Central memory CD8-positive, alpha-beta T cell (primary cell): ENCODE data around the gene CEP41.

Experiments used
- ATAC-seq: fragments of 150-1000 bp; cut with Tn5 transposase; replicated peaks from 2 replicates; pipeline ENCODE4 v1.10.0; 2022; ENCODE audit warnings: mild to moderate bottlenecking, moderate FRiP score, moderate number of reproducible peaks; ENCODE audit not compliant: poor library complexity, severe bottlenecking; ENCODE audit errors: extremely low read depth
- DNase-seq, 2 donors: peaks; one replicate each; pipeline ENCODE4 v3.0.0; 2021; ENCODE audit warnings: low spot score in 2 of 2
- H3K27ac Mint-ChIP-seq: one replicate; pipeline ENCODE4 v1.8.0; 2022; ENCODE audit warnings: low read depth, mild to moderate bottlenecking, moderate library complexity, mixed read lengths
- H3K27me3 Mint-ChIP-seq: one replicate; pipeline ENCODE4 v1.8.0; 2022; ENCODE audit warnings: mixed read lengths
- H3K36me3 Mint-ChIP-seq: one replicate; pipeline ENCODE4 v1.8.0; 2022; ENCODE audit warnings: mild to moderate bottlenecking, moderate library complexity, mixed read lengths; ENCODE audit not compliant: insufficient read depth
- H3K4me1 Mint-ChIP-seq: one replicate; pipeline ENCODE4 v1.8.0; 2022; ENCODE audit warnings: mixed read lengths
- H3K4me3 Mint-ChIP-seq: one replicate; pipeline ENCODE4 v1.8.0; 2022; ENCODE audit warnings: mild to moderate bottlenecking, moderate library complexity, mixed read lengths
- H3K9me3 Mint-ChIP-seq: one replicate; pipeline ENCODE4 v1.8.0; 2022; ENCODE audit warnings: mixed read lengths

The CEP41 gene

DNA sequence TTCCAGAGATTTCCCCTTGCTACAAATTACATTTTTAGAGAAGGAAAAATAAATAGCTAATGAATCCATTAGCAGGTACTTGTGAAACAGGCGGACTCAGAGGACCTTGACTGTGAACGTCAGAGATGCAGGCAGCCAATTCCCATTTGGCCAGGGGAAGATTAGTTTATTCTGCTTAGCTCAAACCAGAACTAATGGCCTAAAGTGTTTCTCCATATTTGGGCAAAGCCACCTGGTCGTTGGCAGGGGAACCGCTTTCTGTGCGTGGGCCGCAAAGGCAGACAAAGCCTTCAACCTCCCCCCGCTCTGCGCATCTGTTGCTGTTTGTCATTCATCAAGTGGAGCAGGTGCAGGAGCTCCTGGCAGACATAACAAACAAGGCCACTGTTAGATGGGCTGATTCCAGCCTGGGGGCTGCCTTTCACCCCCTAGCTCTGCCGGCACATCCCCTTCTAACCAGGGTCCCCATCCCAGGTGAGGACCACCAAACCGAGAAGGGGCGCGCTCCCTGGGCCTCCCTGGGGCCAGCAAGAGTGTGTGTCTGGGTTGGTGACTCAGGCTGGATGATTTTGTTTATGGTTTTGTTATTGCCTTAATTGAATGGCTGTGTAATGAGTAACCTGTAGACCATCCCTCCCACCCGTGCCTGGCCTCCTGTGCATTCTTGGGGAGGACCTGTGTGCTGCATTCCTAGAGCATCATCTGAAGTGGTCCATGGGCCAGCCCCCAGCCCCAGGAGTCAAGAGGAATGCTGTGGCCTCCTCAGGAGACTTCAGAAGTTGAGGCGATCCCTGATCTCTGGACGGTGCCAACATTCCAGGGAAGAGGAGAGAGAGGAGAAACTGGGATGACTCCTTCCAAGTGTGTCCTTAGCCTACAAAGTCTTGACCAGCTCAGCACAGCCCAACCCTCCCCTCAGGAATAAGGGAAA lies 75.0 kb downstream of the CEP41 start:
- Mint-ChIP-seq H3K4me1 (no peaks in the 10 kb centered on the region), H3K4me3 (no peak overlapping the region), H3K27me3 (peaks cover 11% of the 10 kb centered on the region), H3K9me3 (no peaks in the 10 kb centered on the region), H3K27ac (no peak overlapping the region), H3K36me3 (peaks cover 3% of the 10 kb centered on the region)
- no peak for DNase-seq
- ATAC-seq: no peak

DNA sequence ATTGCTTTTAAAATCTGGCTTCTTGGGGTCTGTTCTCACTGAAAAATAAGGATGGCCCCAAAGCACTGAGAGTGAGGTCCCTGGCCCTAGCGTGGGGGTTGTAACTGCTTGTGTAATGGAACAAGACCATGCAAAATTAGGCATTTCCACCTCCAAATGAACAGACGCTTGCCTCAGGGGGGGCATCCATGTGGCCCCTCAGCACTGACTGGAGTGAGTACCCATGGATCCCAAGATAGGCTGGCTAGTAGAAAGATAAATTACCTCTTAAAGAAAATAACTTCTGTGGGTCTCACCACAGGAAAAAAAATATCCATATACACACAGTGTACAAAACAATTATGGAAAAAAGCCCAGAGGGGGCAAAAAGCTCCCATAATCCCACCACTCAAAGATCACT lies 75.7 kb downstream of the CEP41 start:
- Mint-ChIP-seq H3K4me3 (no peak overlapping the region), H3K36me3 (peaks cover 3% of the 10 kb centered on the region), H3K4me1 (no peaks in the 10 kb centered on the region), H3K9me3 (peaks cover 7% of the 10 kb centered on the region), H3K27ac (no peak overlapping the region), H3K27me3 (peaks cover 11% of the 10 kb centered on the region)
- DNase-seq: no peak
- ATAC-seq: no peak

GRCh38 chr7:130364451-130364850 lies 76.4 kb downstream of the CEP41 start:
- Mint-ChIP-seq H3K36me3 (peaks cover 2% of the 10 kb centered on the region), H3K4me3 (no peak overlapping the region), H3K27ac (no peak overlapping the region), H3K9me3 (peaks cover 12% of the 10 kb centered on the region), H3K4me1 (no peaks in the 10 kb centered on the region), H3K27me3 (peaks cover 11% of the 10 kb centered on the region)
- no peak for ATAC-seq
- DNase-seq: no peak

GRCh38 chr7:130363026-130363847 lies 77.6 kb downstream of the CEP41 start:
- Mint-ChIP-seq H3K4me1 (no peaks in the 10 kb centered on the region), H3K27me3 (peaks cover 11% of the 10 kb centered on the region), H3K27ac (no peak overlapping the region), H3K9me3 (peaks cover 15% of the 10 kb centered on the region), H3K4me3 (no peak overlapping the region), H3K36me3 (no peaks in the 10 kb centered on the region)
- no peak for DNase-seq
- ATAC-seq: no peak

GRCh38 chr7:130362251-130362816 lies 78.5 kb downstream of the CEP41 start:
- Mint-ChIP-seq H3K27me3 (peaks cover 11% of the 10 kb centered on the region), H3K4me1 (no peaks in the 10 kb centered on the region), H3K36me3 (no peaks in the 10 kb centered on the region), H3K27ac (no peak overlapping the region), H3K4me3 (no peak overlapping the region), H3K9me3 (peaks cover 15% of the 10 kb centered on the region)
- ATAC-seq: no peak
- DNase-seq: no peak

GRCh38 chr7:130361681-130362080 lies 79.1 kb downstream of the CEP41 start:
- H3K27ac Mint-ChIP-seq: no peak overlapping the region
- no peak overlapping the region for H3K4me3 Mint-ChIP-seq
- H3K4me1 Mint-ChIP-seq: no peaks in the 10 kb centered on the region
- ATAC-seq (no peak), DNase-seq (no peak)
- peaks cover 11% of the 10 kb centered on the region for H3K27me3 Mint-ChIP-seq
- peaks cover 15% of the 10 kb centered on the region for H3K9me3 Mint-ChIP-seq
- H3K36me3 Mint-ChIP-seq: no peaks in the 10 kb centered on the region

- Mint-ChIP-seq H3K4me1 (no peaks in the 10 kb centered on the region), H3K9me3 (peaks cover 15% of the 10 kb centered on the region), H3K27ac (no peak overlapping the region), H3K27me3 (peaks cover 11% of the 10 kb centered on the region), H3K36me3 (no peaks in the 10 kb centered on the region), H3K4me3 (no peak overlapping the region)
- no peak for DNase-seq
- no peak for ATAC-seq
Observed at GRCh38 chr7:130360518-130360917, 80.3 kb downstream of the CEP41 start.

DNA sequence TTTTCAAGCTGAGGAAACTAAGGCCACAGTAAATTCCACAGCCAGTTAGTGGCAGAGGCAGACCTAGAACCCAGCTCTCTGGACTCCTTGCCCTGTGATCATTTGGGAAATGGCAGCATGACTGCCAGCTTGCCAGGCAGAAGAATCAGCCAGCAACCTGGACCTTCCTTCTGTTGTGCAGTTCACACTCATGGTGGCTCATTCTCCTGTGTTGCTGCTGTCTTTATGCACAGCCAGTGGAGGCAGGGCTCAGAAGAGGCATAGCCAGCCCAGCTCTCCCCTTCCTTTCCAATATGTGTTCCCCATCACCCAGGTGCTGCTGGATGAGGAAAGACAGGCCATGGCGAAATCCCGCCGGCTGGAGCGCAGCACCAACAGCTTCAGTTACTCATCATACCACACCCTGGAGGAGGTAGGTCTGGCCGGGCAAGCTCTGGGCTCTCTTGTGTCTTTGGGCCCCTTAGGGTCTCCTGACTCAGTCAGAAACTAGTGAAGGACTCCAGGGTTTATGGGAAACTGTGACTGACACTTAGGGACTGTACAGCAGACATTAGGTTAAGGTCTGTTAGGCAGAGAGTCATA lies 81.4 kb downstream of the CEP41 start:
- Mint-ChIP-seq H3K4me3 (no peak overlapping the region), H3K4me1 (no peaks in the 10 kb centered on the region), H3K27me3 (peaks cover 11% of the 10 kb centered on the region), H3K36me3 (no peaks in the 10 kb centered on the region), H3K27ac (no peak overlapping the region), H3K9me3 (peaks cover 15% of the 10 kb centered on the region)
- ATAC-seq (no peak), DNase-seq (no peak)

DNA sequence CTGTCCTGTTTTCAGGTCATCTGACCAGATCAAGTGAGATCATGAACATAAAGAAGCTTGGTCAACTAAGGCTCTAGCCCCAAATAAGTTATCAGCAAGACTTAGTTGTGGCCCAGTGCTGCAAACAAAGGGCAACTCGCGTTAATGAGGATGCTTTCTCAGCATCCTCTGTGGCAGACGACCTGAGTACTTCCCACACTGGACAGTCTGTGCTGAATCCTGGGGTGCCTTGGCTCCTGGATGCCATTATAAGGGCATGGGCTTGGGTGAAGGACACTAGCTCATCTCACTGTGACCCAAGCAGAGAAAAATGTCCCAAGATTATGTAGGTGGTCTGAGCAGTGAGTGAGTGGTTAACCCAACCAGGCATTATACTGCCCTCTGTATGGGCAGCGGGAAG lies 82.3 kb downstream of the CEP41 start:
- DNase-seq (no peak), ATAC-seq (no peak)
- Mint-ChIP-seq H3K27ac (no peak overlapping the region), H3K4me3 (no peak overlapping the region), H3K27me3 (peaks cover 16% of the 10 kb centered on the region), H3K4me1 (no peaks in the 10 kb centered on the region), H3K9me3 (peaks cover 15% of the 10 kb centered on the region), H3K36me3 (no peaks in the 10 kb centered on the region)

- Mint-ChIP-seq H3K4me1 (no peaks in the 10 kb centered on the region), H3K36me3 (no peaks in the 10 kb centered on the region), H3K27me3 (peaks cover 11% of the 10 kb centered on the region), H3K9me3 (peaks cover 15% of the 10 kb centered on the region), H3K27ac (no peak overlapping the region), H3K4me3 (no peak overlapping the region)
- ATAC-seq (no peak), DNase-seq (no peak)
Observed at GRCh38 chr7:130356876-130357611, 83.8 kb downstream of the CEP41 start.

DNA sequence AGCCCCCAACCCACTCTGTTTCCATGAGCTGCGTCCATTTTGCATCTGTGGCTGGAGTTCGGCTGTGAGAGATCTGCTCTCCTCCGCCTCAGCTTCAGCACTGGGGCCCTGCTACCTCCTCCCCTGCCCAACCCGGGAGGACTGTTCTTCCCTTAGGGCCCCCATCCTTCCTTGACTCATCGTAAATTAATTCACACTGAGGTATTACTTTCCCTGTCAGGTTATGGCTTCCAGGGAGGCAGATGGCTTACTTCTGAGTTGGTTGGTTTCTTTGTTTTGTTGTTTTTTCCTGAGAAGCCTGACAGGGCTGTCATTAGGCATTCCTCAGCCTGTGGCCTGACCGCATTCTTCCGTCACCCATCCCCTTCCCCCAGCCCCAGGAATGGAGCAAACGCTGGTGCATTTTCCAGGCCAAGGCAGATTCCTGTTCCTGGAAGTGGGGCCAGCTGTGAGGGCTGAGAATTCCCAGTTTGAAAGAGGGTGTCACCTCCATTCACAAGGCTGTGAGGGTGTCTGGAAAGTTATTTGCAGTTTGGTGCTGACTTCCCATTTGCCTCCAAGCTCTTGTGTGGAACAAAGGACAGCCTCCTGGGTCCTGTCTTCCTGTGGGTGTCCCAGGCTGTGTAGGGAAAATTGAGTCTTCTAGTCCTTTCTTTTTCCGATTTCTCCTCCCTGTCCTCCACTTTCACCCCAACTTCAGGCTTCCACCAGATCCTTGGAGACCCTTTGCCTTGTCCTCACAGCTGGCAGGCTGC lies 84.5 kb downstream of the CEP41 start:
- no peaks in the 10 kb centered on the region for H3K4me1 Mint-ChIP-seq
- H3K27me3 Mint-ChIP-seq: peaks cover 18% of the 10 kb centered on the region
- H3K36me3 Mint-ChIP-seq: no peaks in the 10 kb centered on the region
- DNase-seq (no peak), ATAC-seq (no peak)
- H3K27ac Mint-ChIP-seq: no peak overlapping the region
- peaks cover 15% of the 10 kb centered on the region for H3K9me3 Mint-ChIP-seq
- no peak overlapping the region for H3K4me3 Mint-ChIP-seq
